Iris pigment epithelial cell (primary cell): ENCODE data around the gene TUFT1.
"Not testable (repeated sequence)": the region's sequence is repeated elsewhere in the genome, so short reads cannot be mapped to it uniquely, and the experiment has no call there.

Experiments used
- DNase-seq: peaks from one replicate; pipeline ENCODE4 v3.0.0-alpha.2; 2011; ENCODE audit warnings: low read depth

Gene TUFT1

DNA sequence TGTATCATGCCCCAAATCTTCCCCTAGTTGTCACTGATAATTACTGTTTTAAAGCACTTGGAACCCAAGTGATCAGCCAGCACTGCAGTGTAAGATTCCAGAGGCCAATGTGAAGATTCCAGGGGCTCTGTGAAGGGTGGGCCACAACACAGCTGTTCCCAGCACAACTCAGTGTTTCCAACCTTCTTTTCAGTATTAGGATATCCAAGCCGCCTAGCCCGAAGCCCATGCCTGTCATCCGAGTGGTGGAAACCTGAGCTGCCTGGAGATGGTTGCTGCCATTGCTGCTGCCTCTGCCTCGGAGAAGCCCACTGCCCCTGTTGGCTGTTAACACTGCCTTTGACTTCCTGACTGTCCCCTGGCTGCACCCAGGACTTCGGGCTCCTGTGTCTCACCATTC lies 41.3 kb downstream of the TUFT1 start:
- DNase-seq, result no peak

GRCh38 chr1:151581921-151582320 lies 41.8 kb downstream of the TUFT1 start:
- DNase-seq, result no peak

GRCh38 chr1:151583796-151584195 lies 43.7 kb downstream of the TUFT1 start:
- no peak for DNase-seq

DNA sequence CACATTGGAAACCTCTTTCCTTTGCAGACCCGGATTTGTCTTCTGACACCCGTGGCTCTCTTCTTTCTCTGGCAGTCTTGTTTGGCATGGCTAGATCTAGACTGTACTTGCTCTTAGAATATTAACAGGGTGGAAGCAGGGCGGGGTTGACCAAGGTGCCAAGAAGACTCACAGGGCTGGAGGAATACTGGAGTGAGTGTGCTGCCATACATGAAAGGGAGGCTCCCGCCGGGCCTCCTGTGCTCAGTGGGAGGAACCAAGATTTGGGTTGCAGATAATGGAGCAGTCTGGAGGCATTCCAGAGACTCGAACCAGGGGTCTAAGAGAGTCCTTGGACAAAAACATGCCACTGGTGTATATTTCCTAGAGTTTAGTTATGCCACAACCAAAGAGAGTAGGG lies 44.2 kb downstream of the TUFT1 start:
- DNase-seq, result no peak

- DNase-seq, result no peak
Measured at GRCh38 chr1:151584780-151585179, 44.7 kb downstream of the TUFT1 start.

DNA sequence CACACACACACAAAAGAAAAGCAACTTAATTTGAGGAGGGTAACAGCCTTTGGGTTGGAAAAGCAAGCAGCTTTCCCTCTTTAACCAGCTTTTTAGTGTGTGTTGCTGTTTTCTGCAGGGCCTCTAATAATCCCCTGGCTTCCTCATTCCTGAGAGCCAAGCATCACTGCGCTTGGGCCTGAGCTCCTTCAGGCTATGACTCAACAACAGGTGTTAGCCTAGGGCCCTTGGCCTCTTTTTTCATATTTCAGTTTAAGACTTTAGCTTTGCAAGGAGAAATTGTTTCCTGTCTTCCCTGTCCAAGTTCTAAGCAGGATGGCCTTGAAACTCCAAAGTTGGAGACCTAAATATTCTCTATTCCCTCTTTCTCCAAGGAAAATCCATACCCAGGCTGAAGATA lies 45.5 kb downstream of the TUFT1 start:
- peak; percentile 88 for DNase-seq

DNA sequence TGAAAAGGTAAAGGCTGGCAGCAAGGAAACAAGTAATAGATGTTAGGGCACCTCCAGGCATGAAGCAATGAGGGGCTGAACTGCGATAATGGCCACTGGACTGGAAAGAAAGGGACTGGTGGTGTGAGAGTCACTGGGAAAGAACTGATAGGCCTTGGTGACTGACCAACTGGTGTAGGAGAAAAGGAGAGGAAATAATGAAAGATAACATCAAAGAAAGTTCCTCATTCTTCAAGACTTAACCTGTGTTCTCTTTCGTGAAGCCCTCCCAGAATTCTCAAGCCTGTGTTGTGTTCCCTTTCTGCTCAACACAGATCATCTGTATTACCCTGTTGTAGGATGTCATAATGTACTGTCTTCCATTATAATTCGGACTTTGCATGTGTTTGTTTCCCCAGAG lies 50.9 kb downstream of the TUFT1 start:
- no peak for DNase-seq

GRCh38 chr1:151593730-151594129 lies 53.6 kb downstream of the TUFT1 start:
- DNase-seq, result no peak

DNA sequence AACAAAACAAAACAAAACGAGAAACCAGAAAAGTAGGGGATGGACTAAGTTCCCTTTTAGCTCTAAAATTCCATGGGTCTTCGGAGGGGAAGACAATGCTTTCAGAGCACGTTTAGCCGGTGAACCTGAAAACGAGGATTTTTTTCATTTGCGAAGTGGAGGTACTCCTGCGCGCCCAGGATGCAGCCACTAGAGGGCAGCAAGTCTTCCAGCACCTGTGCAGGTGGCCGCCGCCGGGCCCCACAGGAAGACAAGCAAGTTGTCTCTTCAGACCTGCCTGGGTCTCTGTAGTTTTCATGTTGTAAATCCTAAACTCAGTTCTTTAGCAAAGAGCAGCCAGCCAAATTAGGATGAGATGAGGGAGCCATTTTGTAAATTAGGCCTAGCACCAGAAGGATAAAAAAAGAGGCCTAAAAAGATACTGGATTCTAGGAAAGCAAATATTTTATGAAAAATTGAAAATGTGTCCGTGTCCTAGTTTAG lies 54.1 kb downstream of the TUFT1 start:
- DNase-seq, result peak; percentile 49

GRCh38 chr1:151596166-151596953 lies 56.3 kb downstream of the TUFT1 start:
- DNase-seq, result peak; percentile 41

GRCh38 chr1:151602550-151602949 lies 62.4 kb downstream of the TUFT1 start:
- not testable (repeated sequence) for DNase-seq

- no peak for DNase-seq
Measured at GRCh38 chr1:151604291-151604690, 64.2 kb downstream of the TUFT1 start.

- no peak for DNase-seq
Measured at GRCh38 chr1:151606384-151606783, 66.3 kb downstream of the TUFT1 start.

GRCh38 chr1:151606857-151607256 lies 66.7 kb downstream of the TUFT1 start:
- no peak for DNase-seq

DNA sequence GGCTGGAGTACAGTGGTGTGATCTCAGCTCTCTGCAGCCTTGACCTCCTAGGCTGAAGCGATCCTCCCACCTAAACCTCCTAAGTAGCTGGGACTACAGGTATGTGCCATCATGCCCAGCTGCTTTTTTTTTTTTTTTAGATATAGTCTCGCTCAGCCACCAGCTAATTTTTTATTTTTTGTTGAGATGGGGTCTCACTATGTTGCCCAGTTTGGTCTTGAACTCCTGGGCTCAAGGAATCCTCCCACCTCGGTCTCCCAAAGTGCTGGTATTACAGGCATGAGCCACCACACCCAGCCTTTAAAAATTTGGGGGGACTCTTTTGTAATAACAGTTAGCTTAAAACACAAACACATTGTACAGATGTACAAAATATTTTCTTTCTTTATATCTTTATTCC lies 70.0 kb downstream of the TUFT1 start:
- DNase-seq, result no peak

- peak; percentile 80 for DNase-seq
Measured at GRCh38 chr1:151611288-151611790, 71.2 kb downstream of the TUFT1 start.

- peak; percentile 93 for DNase-seq
Measured at GRCh38 chr1:151611832-151612500, 71.9 kb downstream of the TUFT1 start, which contains the start of gene SNX27. SNX27 (plus strand) TSS chr1:151612050; CDS start chr1:151612202, 152 bp downstream.

DNA sequence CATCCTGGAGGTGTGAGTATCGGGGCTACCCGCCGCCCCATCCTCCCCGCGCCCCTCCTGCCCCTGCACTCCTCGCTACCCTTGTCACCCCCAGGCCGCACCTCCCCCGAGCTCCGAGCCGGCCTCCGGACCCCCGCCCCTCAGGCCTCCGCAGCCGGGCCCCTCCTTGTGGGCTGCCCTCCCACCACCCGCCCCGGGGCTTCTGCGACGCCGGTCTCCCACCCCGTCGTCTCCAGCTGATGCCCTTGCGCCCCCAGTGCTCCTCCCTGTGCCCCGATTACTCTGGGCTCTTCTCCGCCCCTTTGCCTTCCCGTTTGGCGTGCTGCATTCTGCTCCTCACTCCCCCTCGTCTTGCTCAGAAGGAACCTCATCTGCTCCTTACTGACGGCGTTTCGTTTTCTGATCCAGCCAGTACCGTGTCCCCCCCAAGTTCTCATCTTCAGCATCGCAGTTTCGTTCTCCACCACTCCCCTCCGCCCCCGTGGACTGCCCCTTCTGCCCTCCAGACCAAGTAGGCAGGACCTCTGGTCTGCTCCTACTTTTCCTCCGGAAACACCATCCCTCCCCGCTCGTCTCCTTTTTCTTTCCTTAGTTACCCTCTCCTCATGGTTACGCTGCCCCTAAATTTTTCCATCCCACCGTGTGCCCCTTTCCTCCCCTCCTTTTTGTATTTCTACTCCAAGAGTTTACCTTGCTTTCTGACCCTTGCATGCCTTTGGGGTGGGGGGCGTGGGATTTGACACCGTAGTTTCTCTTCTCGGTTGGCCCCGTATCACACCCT lies 72.6 kb downstream of the TUFT1 start:
- DNase-seq, result no peak

DNA sequence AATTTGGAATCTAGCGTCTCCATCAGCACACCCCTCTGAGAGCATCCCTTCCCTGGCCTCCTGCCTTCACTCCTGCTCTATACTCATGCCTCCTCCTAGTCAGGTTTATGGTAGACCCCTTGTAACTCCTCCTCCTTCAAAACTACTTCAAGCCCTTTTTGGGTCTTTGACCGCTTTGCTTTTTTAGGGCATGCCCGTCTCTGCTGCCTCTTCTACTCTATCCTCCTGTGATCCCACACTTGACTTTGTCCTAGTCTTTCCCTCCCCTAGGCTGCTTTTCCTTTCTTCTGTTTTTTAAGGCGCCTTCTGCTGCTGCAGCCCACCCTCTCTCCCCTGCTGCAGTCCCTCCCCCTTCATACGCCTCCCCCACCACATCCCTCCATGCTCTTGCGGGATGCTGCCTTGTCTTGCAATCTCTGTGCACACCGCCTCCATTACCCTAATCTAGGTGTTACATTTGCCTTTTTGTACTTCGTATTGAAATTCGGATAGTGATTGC lies 73.2 kb downstream of the TUFT1 start:
- no peak for DNase-seq

GRCh38 chr1:151615711-151616504 lies 75.8 kb downstream of the TUFT1 start:
- DNase-seq, result no peak

GRCh38 chr1:151616505-151616849 lies 76.4 kb downstream of the TUFT1 start:
- peak; percentile 54 for DNase-seq
